ENCODE data around the gene DGKB. TPM values are rescaled to one million over a fixed set of nuclear protein-coding genes. Genes with fewer than 3 reads are reported as not detected.

Gene DGKB
- polyA plus RNA-seq, 1 of the 3 experiments (the other 2 are of a cell fraction), result 2.1 TPM

GRCh38 chr7:14242175-14242574 lies 660.4 kb downstream of the DGKB start (continued):
- TF ChIP-seq, protein P1, sequence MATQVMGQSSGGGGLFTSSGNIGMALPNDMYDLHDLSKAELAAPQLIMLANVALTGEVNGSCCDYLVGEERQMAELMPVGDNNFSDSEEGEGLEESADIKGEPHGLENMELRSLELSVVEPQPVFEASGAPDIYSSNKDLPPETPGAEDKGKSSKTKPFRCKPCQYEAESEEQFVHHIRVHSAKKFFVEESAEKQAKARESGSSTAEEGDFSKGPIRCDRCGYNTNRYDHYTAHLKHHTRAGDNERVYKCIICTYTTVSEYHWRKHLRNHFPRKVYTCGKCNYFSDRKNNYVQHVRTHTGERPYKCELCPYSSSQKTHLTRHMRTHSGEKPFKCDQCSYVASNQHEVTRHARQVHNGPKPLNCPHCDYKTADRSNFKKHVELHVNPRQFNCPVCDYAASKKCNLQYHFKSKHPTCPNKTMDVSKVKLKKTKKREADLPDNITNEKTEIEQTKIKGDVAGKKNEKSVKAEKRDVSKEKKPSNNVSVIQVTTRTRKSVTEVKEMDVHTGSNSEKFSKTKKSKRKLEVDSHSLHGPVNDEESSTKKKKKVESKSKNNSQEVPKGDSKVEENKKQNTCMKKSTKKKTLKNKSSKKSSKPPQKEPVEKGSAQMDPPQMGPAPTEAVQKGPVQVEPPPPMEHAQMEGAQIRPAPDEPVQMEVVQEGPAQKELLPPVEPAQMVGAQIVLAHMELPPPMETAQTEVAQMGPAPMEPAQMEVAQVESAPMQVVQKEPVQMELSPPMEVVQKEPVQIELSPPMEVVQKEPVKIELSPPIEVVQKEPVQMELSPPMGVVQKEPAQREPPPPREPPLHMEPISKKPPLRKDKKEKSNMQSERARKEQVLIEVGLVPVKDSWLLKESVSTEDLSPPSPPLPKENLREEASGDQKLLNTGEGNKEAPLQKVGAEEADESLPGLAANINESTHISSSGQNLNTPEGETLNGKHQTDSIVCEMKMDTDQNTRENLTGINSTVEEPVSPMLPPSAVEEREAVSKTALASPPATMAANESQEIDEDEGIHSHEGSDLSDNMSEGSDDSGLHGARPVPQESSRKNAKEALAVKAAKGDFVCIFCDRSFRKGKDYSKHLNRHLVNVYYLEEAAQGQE (IDR thresholded peaks at IDR 0.05; ENCODE audit: low read depth, low read length), result no peak
- TF ChIP-seq, protein P2, sequence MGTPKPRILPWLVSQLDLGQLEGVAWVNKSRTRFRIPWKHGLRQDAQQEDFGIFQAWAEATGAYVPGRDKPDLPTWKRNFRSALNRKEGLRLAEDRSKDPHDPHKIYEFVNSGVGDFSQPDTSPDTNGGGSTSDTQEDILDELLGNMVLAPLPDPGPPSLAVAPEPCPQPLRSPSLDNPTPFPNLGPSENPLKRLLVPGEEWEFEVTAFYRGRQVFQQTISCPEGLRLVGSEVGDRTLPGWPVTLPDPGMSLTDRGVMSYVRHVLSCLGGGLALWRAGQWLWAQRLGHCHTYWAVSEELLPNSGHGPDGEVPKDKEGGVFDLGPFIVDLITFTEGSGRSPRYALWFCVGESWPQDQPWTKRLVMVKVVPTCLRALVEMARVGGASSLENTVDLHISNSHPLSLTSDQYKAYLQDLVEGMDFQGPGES (IDR thresholded peaks at IDR 0.05; ENCODE audit: low read depth, low read length), result no peak
- TF ChIP-seq CTCF (IDR thresholded peaks at IDR 0.05), result no peak
- TF ChIP-seq RCOR1 (IDR thresholded peaks at IDR 0.05; ENCODE audit: low read length), result no peak
- TF ChIP-seq MAX (IDR thresholded peaks at IDR 0.05; ENCODE audit: low read depth), result no peak
- no peak for TF ChIP-seq MEF2A (IDR thresholded peaks at IDR 0.05; ENCODE audit: borderline replicate concordance, low read depth)

GRCh38 chr7:14236834-14237233 lies 665.7 kb downstream of the DGKB start:
- POLR2A ChIA-PET, result no interaction called here
- Histone ChIP-seq H3K4me3 (ENCODE audit: low read depth in 2 of 2, low read length in 1 of 2) (no peak overlapping the region), H4K20me1 (ENCODE audit: insufficient read depth) (no peaks in the 10 kb centered on the region), H3K9me3 (no peaks in the 10 kb centered on the region), H3K79me2 (ENCODE audit: insufficient read depth) (no peaks in the 10 kb centered on the region; the same call in 1 of the 2 replicates), H2AFZ (ENCODE audit: low read depth) (no peak overlapping the region), H3K9me2 (no peaks in the 10 kb centered on the region), H3K27ac (ENCODE audit: low read depth in 2 of 2, low read length in 1 of 2) (no peak overlapping the region), H3K4me1 (ENCODE audit: control insufficient read depth in 1 of 2, insufficient read depth in 2 of 2, low read depth in 1 of 2, low read length in 1 of 2) (peaks cover 7 to 16% of the 10 kb centered on the region in 2 experiments; a peak in 3 of 4 replicates), H3K4me2 (no peak overlapping the region), H3K36me3 (replicated peaks in 1 of 2; ENCODE audit: control insufficient read depth in 1 of 2, insufficient read depth in 2 of 2, low read length in 1 of 2) (no peaks in the 10 kb centered on the region), H3K9ac (no peak overlapping the region), H3K27me3 (ENCODE audit: insufficient read depth) (no peaks in the 10 kb centered on the region), H3F3A (replicated peaks; ENCODE audit: insufficient read depth) (no peaks in the 10 kb centered on the region)
- WGBS (ENCODE audit: low lambda C conversion rate), result 70% methylated on average over 3 of the region's 3 CpGs
- TF ChIP-seq, protein P2 (IDR thresholded peaks at IDR 0.05; ENCODE audit: low read depth, low read length), result no peak
- TF ChIP-seq YY1 (IDR thresholded peaks at IDR 0.05; ENCODE audit: low read depth) (no peak), SMC3 (IDR thresholded peaks at IDR 0.05; ENCODE audit: low read depth, low read length) (no peak), CTCF (IDR thresholded peaks at IDR 0.05) (no peak), RCOR1 (IDR thresholded peaks at IDR 0.05; ENCODE audit: low read length) (no peak), EZH2phosphoT487 (IDR thresholded peaks at IDR 0.05; ENCODE audit: borderline replicate concordance, low read depth) (no peak), GATA2 (CRISPR knock-in tag; IDR thresholded peaks at IDR 0.05) (no peak)
- TF ChIP-seq, protein P1 (IDR thresholded peaks at IDR 0.05; ENCODE audit: low read depth, low read length), result no peak
- no peak for DNase-seq
- CTCF ChIA-PET, result interaction anchor here (1.1 kb wide), 1 partner anchor 10 kb away, joined by 3 read pairs; no protein-coding TSS in a partner anchor

All from SK-N-SH (cell line).